ENCODE results near the gene MALRD1.

GRCh38 chr10:19111501-19112267 is 63.1 kb downstream of the MALRD1 start:
- TF ChIP-seq POLR2A (IDR thresholded peaks at IDR 0.05) (no peak), CTCF (IDR thresholded peaks at IDR 0.05) (no peak)

Data from Peyer's patch (tissue), 4 donors.